Activated naive CD4-positive, alpha-beta T cell treated with anti-CD3 and anti-CD28 coated beads, Interleukin-2, amount 10 ng/mL, durations not matched to agents 7 days and 5 days (primary cell): ENCODE results near the gene FLOT1.
A peak's percentile ranks its signal among the peaks of the same experiment; 100 is the strongest.

Experiments used
- CTCF ChIA-PET: fragments of 350-600 bp; sonication (Branson Sonifier 250); formaldehyde crosslinking; loops from one replicate; lab custom pipeline; 2021; ENCODE audit warnings: antibody characterized with exemption; lab: Charles Lee
- DNase-seq: peaks from one replicate; pipeline ENCODE4 v3.0.0-alpha.2; 2020
- H3K27ac Mint-ChIP-seq: one replicate; pipeline ENCODE4 v1.8.0; 2021; ENCODE audit warnings: mild to moderate bottlenecking, moderate library complexity, mixed read lengths
- H3K27me3 Mint-ChIP-seq: one replicate; pipeline ENCODE4 v1.8.0; 2021; ENCODE audit warnings: mild to moderate bottlenecking, mixed read lengths
- H3K36me3 Mint-ChIP-seq: one replicate; pipeline ENCODE4 v1.8.0; 2021; ENCODE audit warnings: mixed read lengths
- H3K4me1 Mint-ChIP-seq: one replicate; pipeline ENCODE4 v1.8.0; 2021; ENCODE audit warnings: mixed read lengths
- H3K4me3 Mint-ChIP-seq: one replicate; pipeline ENCODE4 v1.8.0; 2021; ENCODE audit warnings: mild to moderate bottlenecking, moderate library complexity, mixed read lengths
- H3K9me3 Mint-ChIP-seq: one replicate; pipeline ENCODE4 v1.8.0; 2021; ENCODE audit warnings: mixed read lengths

Gene FLOT1

GRCh38 chr6:30742316-30743098 is at the start of gene FLOT1:
FLOT1 (minus strand) TSS chr6:30742687; CDS start chr6:30742189, 498 bp downstream.
- peak; percentile 94 for DNase-seq
- CTCF ChIA-PET: interaction anchor here (0.8 to 2.6 kb wide), 8 partner anchors 10 to 88 kb away, joined by 3 to 8 read pairs (median 6); no protein-coding TSS in a partner anchor
- Mint-ChIP-seq H3K4me1 (peaks cover 74% of the 10 kb centered on the region), H3K27me3 (peaks cover 6% of the 10 kb centered on the region), H3K36me3 (peaks cover 49% of the 10 kb centered on the region), H3K4me3 (peak within 1 kb of the TSS; percentile 92), H3K9me3 (no peaks in the 10 kb centered on the region), H3K27ac (peak within 1 kb of the TSS; percentile 95)

GRCh38 chr6:30790724-30791383 is 48.4 kb upstream of the FLOT1 start:
- Mint-ChIP-seq H3K36me3 (peaks cover 11% of the 10 kb centered on the region), H3K4me3 (no peak overlapping the region), H3K4me1 (peaks cover 86% of the 10 kb centered on the region), H3K9me3 (peaks cover 7% of the 10 kb centered on the region), H3K27me3 (peaks cover 4% of the 10 kb centered on the region), H3K27ac (no peak overlapping the region)
- no peak for DNase-seq
- CTCF ChIA-PET: interaction anchor here (0.6 to 1.2 kb wide), 2 partner anchors 14 to 32 kb away, joined by 3 read pairs; no protein-coding TSS in a partner anchor

GRCh38 chr6:30789606-30790005 is 47.1 kb upstream of the FLOT1 start:
- H3K27me3 Mint-ChIP-seq: peaks cover 4% of the 10 kb centered on the region
- CTCF ChIA-PET: no interaction called here
- H3K4me1 Mint-ChIP-seq: peaks cover 85% of the 10 kb centered on the region
- no peak overlapping the region for H3K4me3 Mint-ChIP-seq
- no peak for DNase-seq
- H3K36me3 Mint-ChIP-seq: peaks cover 8% of the 10 kb centered on the region
- H3K9me3 Mint-ChIP-seq: peaks cover 7% of the 10 kb centered on the region
- H3K27ac Mint-ChIP-seq: peak overlapping the region; percentile 52

GRCh38 chr6:30787954-30788353 is 45.5 kb upstream of the FLOT1 start:
- Mint-ChIP-seq H3K4me1 (peaks cover 71% of the 10 kb centered on the region), H3K27ac (peak overlapping the region; percentile 73), H3K27me3 (peaks cover 4% of the 10 kb centered on the region), H3K9me3 (peaks cover 7% of the 10 kb centered on the region), H3K4me3 (peak overlapping the region; percentile 20), H3K36me3 (peaks cover 8% of the 10 kb centered on the region)
- DNase-seq: peak; percentile 42
- CTCF ChIA-PET: interaction anchor here (1.3 to 1.8 kb wide), 4 partner anchors 19 to 50 kb away, joined by 3 to 9 read pairs (median 6); partner anchors contain the start of gene IER3

GRCh38 chr6:30782425-30783014 is 40.0 kb upstream of the FLOT1 start:
- peaks cover 5% of the 10 kb centered on the region for H3K9me3 Mint-ChIP-seq
- no peak overlapping the region for H3K4me3 Mint-ChIP-seq
- no peak for DNase-seq
- peaks cover 76% of the 10 kb centered on the region for H3K4me1 Mint-ChIP-seq
- peaks cover 9% of the 10 kb centered on the region for H3K36me3 Mint-ChIP-seq
- CTCF ChIA-PET: no interaction called here
- no peak overlapping the region for H3K27ac Mint-ChIP-seq
- H3K27me3 Mint-ChIP-seq: peaks cover 20% of the 10 kb centered on the region

GRCh38 chr6:30781743-30782424 is 39.4 kb upstream of the FLOT1 start:
- no peak for DNase-seq
- no peak overlapping the region for H3K4me3 Mint-ChIP-seq
- H3K36me3 Mint-ChIP-seq: peaks cover 9% of the 10 kb centered on the region
- H3K27me3 Mint-ChIP-seq: peaks cover 20% of the 10 kb centered on the region
- H3K4me1 Mint-ChIP-seq: peaks cover 78% of the 10 kb centered on the region
- CTCF ChIA-PET: no interaction called here
- H3K9me3 Mint-ChIP-seq: peaks cover 4% of the 10 kb centered on the region
- H3K27ac Mint-ChIP-seq: no peak overlapping the region

GRCh38 chr6:30781395-30781742 is 38.9 kb upstream of the FLOT1 start:
- CTCF ChIA-PET: no interaction called here
- peaks cover 5% of the 10 kb centered on the region for H3K36me3 Mint-ChIP-seq
- H3K4me3 Mint-ChIP-seq: no peak overlapping the region
- peaks cover 20% of the 10 kb centered on the region for H3K27me3 Mint-ChIP-seq
- DNase-seq: no peak
- H3K4me1 Mint-ChIP-seq: peaks cover 78% of the 10 kb centered on the region
- no peaks in the 10 kb centered on the region for H3K9me3 Mint-ChIP-seq
- no peak overlapping the region for H3K27ac Mint-ChIP-seq

GRCh38 chr6:30780642-30780920 is 38.1 kb upstream of the FLOT1 start:
- Mint-ChIP-seq H3K4me3 (no peak overlapping the region), H3K27ac (no peak overlapping the region), H3K9me3 (no peaks in the 10 kb centered on the region), H3K27me3 (peaks cover 20% of the 10 kb centered on the region), H3K36me3 (peaks cover 5% of the 10 kb centered on the region), H3K4me1 (peaks cover 73% of the 10 kb centered on the region)
- no peak for DNase-seq
- CTCF ChIA-PET: no interaction called here

- CTCF ChIA-PET: no interaction called here
- Mint-ChIP-seq H3K4me1 (peaks cover 69% of the 10 kb centered on the region), H3K9me3 (no peaks in the 10 kb centered on the region), H3K27me3 (peaks cover 20% of the 10 kb centered on the region), H3K4me3 (no peak overlapping the region), H3K36me3 (peaks cover 5% of the 10 kb centered on the region), H3K27ac (no peak overlapping the region)
- no peak for DNase-seq
These were observed 37.6 kb upstream of the FLOT1 start for GRCh38 chr6:30779850-30780641.

- no peaks in the 10 kb centered on the region for H3K9me3 Mint-ChIP-seq
- H3K36me3 Mint-ChIP-seq: peaks cover 5% of the 10 kb centered on the region
- DNase-seq: no peak
- no peak overlapping the region for H3K4me3 Mint-ChIP-seq
- peaks cover 77% of the 10 kb centered on the region for H3K4me1 Mint-ChIP-seq
- peaks cover 20% of the 10 kb centered on the region for H3K27me3 Mint-ChIP-seq
- CTCF ChIA-PET: no interaction called here
- H3K27ac Mint-ChIP-seq: peak overlapping the region; percentile 60
These were observed 35.6 kb upstream of the FLOT1 start for GRCh38 chr6:30778001-30778635.

- CTCF ChIA-PET: interaction anchor here (0.6 kb wide), 2 partner anchors 14 to 1121 kb away, joined by 3 read pairs; no protein-coding TSS in a partner anchor
- no peaks in the 10 kb centered on the region for H3K9me3 Mint-ChIP-seq
- H3K4me3 Mint-ChIP-seq: no peak overlapping the region
- no peak overlapping the region for H3K27ac Mint-ChIP-seq
- peaks cover 20% of the 10 kb centered on the region for H3K27me3 Mint-ChIP-seq
- H3K4me1 Mint-ChIP-seq: peaks cover 80% of the 10 kb centered on the region
- H3K36me3 Mint-ChIP-seq: peaks cover 8% of the 10 kb centered on the region
- no peak for DNase-seq
These were observed 34.6 kb upstream of the FLOT1 start for GRCh38 chr6:30777155-30777485.

- Mint-ChIP-seq H3K36me3 (peaks cover 8% of the 10 kb centered on the region), H3K4me1 (peaks cover 78% of the 10 kb centered on the region), H3K9me3 (no peaks in the 10 kb centered on the region), H3K27ac (no peak overlapping the region), H3K27me3 (peaks cover 18% of the 10 kb centered on the region), H3K4me3 (no peak overlapping the region)
- CTCF ChIA-PET: interaction anchor here (0.6 kb wide), 2 partner anchors 14 to 1121 kb away, joined by 3 read pairs; no protein-coding TSS in a partner anchor
- DNase-seq: no peak
These were observed 34.1 kb upstream of the FLOT1 start for GRCh38 chr6:30776390-30777154.

GRCh38 chr6:30775104-30775503 is 32.6 kb upstream of the FLOT1 start:
- CTCF ChIA-PET: no interaction called here
- H3K36me3 Mint-ChIP-seq: peaks cover 3% of the 10 kb centered on the region
- no peak overlapping the region for H3K4me3 Mint-ChIP-seq
- H3K27ac Mint-ChIP-seq: no peak overlapping the region
- peaks cover 75% of the 10 kb centered on the region for H3K4me1 Mint-ChIP-seq
- H3K27me3 Mint-ChIP-seq: peaks cover 13% of the 10 kb centered on the region
- no peak for DNase-seq
- no peaks in the 10 kb centered on the region for H3K9me3 Mint-ChIP-seq
